ENCODE measurements around the gene TSEN54. TPM values are rescaled to one million over a fixed set of nuclear protein-coding genes. Genes with fewer than 3 reads are reported as not detected.

The TSEN54 gene
- total RNA-seq, 1 experiment from 2014 or later = 44.5 TPM

DNA sequence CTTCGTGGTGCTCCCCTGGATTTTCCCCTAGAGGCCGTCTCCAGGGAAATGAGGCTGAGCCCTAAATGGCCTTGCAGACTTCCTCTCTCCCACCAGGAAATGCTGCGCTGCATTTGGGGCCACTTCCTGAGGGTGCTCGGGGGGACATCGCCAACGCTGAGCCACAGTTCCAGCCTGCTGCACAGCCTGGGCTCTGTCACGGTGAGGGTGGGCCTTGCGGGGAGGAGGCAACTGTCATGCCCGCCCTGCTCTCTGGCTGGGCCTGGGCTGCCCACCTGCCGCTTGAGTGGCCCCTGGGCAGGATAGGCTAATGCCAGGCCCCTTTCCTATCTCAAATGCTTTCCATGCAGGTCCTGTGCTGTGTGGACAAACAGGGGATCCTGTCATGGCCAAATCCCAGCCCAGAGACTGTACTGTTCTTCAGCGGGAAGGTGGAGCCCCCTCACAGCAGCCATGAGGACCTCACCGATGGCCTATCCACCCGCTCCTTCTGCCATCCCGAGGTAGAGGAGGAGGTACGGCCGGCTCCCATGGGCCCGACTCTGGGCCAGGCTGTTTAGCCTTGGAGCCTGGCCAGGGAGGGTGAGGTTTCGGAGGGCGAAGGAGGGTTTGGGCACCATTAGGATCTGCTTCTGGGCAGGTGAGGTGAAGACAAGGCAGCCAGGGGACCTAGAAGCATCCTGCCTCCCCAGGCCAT lies 25.2 kb upstream of the TSEN54 start:
- H3T11ph ChIP-seq (ENCODE audit: low read length) = no peak overlapping the region
- H3K27ac ChIP-seq (ENCODE audit: insufficient read length, low read depth, low read length) = no peak overlapping the region
- no CpG with 5 or more reads among the region's 19 CpGs for WGBS (ENCODE audit: extremely low coverage, insufficient read length, low lambda C conversion rate)
- H3K79me1 ChIP-seq (ENCODE audit: insufficient read depth, low read depth, low read length, poor library complexity, severe bottlenecking) = no peaks in the 10 kb centered on the region
- H4K20me1 ChIP-seq (ENCODE audit: control insufficient read depth, insufficient read depth, insufficient read length) = no peaks in the 10 kb centered on the region
- H3K9ac ChIP-seq (ENCODE audit: extremely low read depth, insufficient read length, low read length) = no peak overlapping the region
- H3K23ac ChIP-seq (ENCODE audit: insufficient read length, low read depth, low read length) = no peak overlapping the region
- H2BK20ac ChIP-seq (ENCODE audit: low read depth, low read length, poor library complexity, severe bottlenecking) = no peak overlapping the region
- TF ChIP-seq, protein P1, sequence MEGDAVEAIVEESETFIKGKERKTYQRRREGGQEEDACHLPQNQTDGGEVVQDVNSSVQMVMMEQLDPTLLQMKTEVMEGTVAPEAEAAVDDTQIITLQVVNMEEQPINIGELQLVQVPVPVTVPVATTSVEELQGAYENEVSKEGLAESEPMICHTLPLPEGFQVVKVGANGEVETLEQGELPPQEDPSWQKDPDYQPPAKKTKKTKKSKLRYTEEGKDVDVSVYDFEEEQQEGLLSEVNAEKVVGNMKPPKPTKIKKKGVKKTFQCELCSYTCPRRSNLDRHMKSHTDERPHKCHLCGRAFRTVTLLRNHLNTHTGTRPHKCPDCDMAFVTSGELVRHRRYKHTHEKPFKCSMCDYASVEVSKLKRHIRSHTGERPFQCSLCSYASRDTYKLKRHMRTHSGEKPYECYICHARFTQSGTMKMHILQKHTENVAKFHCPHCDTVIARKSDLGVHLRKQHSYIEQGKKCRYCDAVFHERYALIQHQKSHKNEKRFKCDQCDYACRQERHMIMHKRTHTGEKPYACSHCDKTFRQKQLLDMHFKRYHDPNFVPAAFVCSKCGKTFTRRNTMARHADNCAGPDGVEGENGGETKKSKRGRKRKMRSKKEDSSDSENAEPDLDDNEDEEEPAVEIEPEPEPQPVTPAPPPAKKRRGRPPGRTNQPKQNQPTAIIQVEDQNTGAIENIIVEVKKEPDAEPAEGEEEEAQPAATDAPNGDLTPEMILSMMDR (conservative IDR thresholded peaks at IDR 0.05) = no peak
- H3K79me2 ChIP-seq (ENCODE audit: insufficient read depth, low read length) = no peaks in the 10 kb centered on the region
- Mint-ChIP-seq H3K4me1 (peaks cover 4 to 7% of the 10 kb centered on the region in 2 experiments), H3K27ac (0 out of 7 replicates have a peak overlapping the region, but pooled peaks of 1 of the 3 experiments have one; percentile 77), H3K4me3 (no peak overlapping the region), H3K27me3 (ENCODE audit: low read depth) (no peaks in the 10 kb centered on the region), H3K9me3 (no peaks in the 10 kb centered on the region), H3K36me3 (ENCODE audit: insufficient read depth in 1 of 3, low read depth in 3 of 3) (peaks cover 0 to 26% (median 22%) of the 10 kb centered on the region in 3 experiments; a peak in 5 of 7 replicates)
- H3K4me1 ChIP-seq (ENCODE audit: insufficient read depth, low read length) = no peaks in the 10 kb centered on the region
- H3K4ac ChIP-seq (ENCODE audit: low read depth, low read length) = no peak overlapping the region
- no peak overlapping the region for H2BK5ac ChIP-seq (ENCODE audit: insufficient read length, low read length)
- no peak overlapping the region for H2BK15ac ChIP-seq (ENCODE audit: low read depth, low read length)
- H3K23me2 ChIP-seq (ENCODE audit: insufficient read length, low read depth, low read length, poor library complexity, severe bottlenecking) = no peaks in the 10 kb centered on the region
- H4K91ac ChIP-seq (ENCODE audit: insufficient read length, low read depth, low read length) = no peak overlapping the region
- no peak overlapping the region for H2BK12ac ChIP-seq (ENCODE audit: insufficient read length, low read depth, low read length)
- H3K9me3 ChIP-seq (ENCODE audit: control insufficient read depth, low read depth, low read length) = no peaks in the 10 kb centered on the region
- DNase-seq = no peak
- no peaks in the 10 kb centered on the region for H3K27me3 ChIP-seq (ENCODE audit: insufficient read depth, low read length)
- no peak overlapping the region for H3K14ac ChIP-seq (ENCODE audit: insufficient read depth, low read length)
- H2AK5ac ChIP-seq (ENCODE audit: insufficient read length, low read length) = no peak overlapping the region
- H4K8ac ChIP-seq (replicated peaks; ENCODE audit: insufficient read length, low read depth, low read length) = no peak overlapping the region
- no peak overlapping the region for H3K4me2 ChIP-seq (ENCODE audit: insufficient read depth, insufficient read length, low read length)
- no peak overlapping the region for H4K5ac ChIP-seq (ENCODE audit: insufficient read length, low read depth, low read length)
- H3K56ac ChIP-seq (ENCODE audit: insufficient read length, low read depth, low read length) = no peak overlapping the region
- no peak overlapping the region for H3K18ac ChIP-seq (ENCODE audit: insufficient read length, low read depth, low read length)
- no peak overlapping the region for H2AFZ ChIP-seq (ENCODE audit: low read length)
- no peak overlapping the region for H2BK120ac ChIP-seq (ENCODE audit: low read depth, low read length, poor library complexity, severe bottlenecking)

Data from H9 (cell line).